DMS 273 treated with DMSO at 0.1 percent for 48 hours (cell line): ENCODE results near the gene ANTXR2.

Experiments used
- DNase-seq: peaks from one replicate; lab custom pipeline; 2025; lab: John Stamatoyannopoulos, UW

ANTXR2 gene

DNA sequence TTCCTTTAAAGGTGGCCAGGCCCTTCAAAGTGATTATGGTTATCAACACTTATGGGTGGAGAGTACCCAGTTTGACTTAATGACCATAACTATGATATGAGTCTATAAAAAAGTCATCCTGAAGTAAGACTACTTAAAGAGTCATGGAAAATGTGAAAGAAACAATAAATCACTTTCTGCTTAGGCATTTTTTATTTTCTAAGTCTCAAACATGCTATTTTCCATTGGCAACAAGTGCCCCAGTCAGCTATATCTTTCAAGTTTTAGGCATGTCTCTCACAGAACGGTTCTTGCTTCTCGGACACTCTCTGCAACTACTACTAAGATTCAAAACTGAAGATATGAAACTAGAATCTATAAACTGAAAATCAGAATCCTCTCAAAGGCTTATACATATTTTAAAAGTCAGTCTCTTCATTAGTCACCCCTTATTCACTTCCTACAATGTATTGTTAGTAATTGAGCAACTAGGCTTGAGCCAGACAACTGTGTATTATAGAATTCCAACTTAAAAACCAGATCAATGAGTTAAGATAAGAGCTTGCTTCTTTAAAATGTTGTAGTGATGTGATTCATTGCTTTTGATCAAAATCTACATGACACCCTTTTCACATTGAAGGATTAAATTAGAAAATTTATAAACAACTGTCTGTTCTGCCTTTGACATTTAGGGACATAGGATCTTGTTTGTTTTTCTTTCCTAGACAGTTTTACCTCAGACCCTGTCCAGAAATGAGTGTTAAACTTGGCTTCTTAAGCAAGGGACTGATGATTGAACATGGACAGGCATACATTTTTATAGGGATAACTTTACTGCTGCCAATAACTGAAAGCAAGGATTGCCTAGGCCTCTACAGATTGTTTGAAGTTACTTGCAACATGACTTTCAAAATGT lies 2.9 kb downstream of the ANTXR2 start:
- DNase-seq: no peak

GRCh38 chr4:80069108-80069836 lies 3.8 kb downstream of the ANTXR2 start:
- DNase-seq: no peak

- DNase-seq: no peak
Measured at GRCh38 chr4:80065601-80066000, 7.4 kb downstream of the ANTXR2 start.

- DNase-seq: no peak
Measured at GRCh38 chr4:80062527-80062926, 10.5 kb downstream of the ANTXR2 start.

DNA sequence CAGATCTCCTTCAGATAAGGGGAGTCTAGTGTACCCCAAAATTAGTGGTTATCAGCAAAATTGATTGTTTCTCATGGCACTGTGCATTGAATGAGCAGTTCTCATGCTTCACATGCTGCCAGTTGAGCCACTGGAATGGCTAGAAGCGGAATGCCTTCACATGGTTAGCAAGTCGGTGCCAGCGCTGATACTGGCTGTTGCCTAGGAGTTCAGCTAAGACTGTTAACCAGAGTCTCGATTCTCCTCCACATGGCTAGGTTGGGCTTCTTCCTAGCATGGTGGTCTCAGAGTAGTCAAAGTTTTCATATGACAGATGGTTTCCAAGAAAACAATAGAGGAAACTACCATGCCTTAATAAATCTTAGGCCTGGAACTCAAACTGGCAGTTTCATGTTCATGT lies 12.2 kb downstream of the ANTXR2 start:
- no peak for DNase-seq

DNA sequence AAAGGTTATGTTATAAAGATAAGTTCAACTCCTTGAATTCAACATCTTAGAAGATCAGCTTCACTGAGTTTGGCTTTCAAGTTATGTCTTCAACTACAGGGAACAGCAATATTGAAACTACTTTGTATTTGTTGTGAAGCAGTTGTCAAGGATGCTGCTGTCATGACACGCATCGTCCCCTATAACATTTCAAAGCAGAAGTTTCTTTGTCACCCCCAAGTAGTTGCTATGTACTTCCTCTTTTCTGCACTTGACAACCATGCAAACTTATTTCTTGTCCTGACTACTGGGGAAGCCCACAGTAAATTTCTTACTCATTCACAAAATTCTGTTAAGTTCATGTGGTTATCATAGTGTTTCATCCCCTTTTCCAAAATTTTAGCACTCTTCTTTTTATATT lies 14.3 kb downstream of the ANTXR2 start:
- DNase-seq: no peak

DNA sequence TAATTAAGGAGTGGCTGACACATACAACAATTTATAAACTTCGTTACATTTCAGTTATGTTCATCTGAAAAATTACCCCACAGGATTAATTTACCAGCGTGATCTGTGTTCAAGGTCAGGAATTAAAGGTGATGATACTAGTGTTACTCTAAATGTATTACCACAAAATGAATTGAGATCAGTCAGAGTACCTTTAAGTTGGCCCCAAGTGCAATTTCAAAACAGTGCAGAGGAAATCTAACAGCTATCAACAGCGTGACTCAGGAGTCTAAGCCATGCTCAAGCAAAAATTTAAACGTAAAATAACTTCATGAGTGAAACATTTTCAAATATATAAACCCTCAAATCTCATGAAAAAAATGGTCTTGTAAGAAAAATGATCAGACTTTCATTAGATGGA lies 18.7 kb downstream of the ANTXR2 start:
- no peak for DNase-seq

DNA sequence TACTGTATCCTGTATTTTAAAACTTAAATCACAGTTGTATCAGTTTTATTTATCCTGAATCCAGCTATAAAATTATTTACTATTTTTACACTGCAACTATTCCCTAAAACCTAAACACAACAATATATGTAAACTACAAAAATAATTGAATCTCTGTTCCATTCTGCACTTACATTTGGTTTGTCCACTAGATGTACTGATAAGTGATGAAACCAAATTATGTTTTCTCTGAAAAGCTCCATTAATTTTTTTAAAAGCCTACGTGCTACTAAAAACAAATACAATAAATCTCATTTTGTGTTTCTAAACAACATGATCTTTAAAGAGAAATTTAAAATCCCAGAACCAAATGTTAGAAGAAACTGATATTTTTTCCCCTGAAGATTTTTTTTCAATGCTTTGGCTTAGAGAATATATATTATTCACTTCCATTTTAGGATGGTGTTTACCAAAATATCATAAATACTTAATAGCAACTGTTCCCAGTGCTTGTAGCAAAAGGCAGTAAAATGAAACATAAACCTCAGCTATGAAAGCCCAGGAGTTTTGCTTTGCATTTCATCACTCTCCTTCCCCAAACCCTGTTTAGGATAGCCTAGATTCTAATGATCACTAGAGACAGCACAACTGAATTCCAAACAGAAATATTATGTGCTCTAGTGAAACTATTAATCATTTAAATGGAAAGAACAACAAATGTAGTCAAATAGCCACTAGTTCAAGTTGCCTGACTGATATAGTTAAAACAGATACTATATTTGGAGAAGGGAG lies 19.7 kb downstream of the ANTXR2 start:
- DNase-seq: no peak

- DNase-seq: no peak
Measured at GRCh38 chr4:80049813-80050534, 23.1 kb downstream of the ANTXR2 start.

GRCh38 chr4:80049402-80049801 lies 23.6 kb downstream of the ANTXR2 start:
- DNase-seq: no peak

- DNase-seq: no peak
Measured at GRCh38 chr4:80045786-80046185, 27.2 kb downstream of the ANTXR2 start.

GRCh38 chr4:80043541-80043940 lies 29.5 kb downstream of the ANTXR2 start:
- no peak for DNase-seq

- DNase-seq: no peak
Measured at GRCh38 chr4:80042821-80043220, 30.2 kb downstream of the ANTXR2 start.

DNA sequence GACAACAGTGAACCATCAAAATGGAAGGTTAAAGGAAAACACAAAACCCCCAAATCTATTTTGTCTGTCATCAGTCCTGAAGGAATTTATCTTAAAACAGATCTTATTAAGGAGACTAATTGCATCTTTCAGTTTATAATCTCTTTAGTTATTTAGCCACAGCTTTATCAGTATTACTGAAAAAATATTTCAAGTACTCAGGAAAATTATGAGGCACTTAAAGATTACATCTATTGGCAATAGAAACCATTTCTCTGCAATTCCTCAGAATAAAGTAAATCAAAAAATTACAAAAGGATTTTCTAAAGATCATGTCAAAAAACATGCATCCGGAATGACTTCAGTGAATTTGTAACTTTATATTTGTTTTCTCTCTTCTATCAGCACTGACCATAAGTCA lies 35.2 kb downstream of the ANTXR2 start:
- no peak for DNase-seq

- no peak for DNase-seq
Measured at GRCh38 chr4:80036949-80037685, 35.9 kb downstream of the ANTXR2 start.

DNA sequence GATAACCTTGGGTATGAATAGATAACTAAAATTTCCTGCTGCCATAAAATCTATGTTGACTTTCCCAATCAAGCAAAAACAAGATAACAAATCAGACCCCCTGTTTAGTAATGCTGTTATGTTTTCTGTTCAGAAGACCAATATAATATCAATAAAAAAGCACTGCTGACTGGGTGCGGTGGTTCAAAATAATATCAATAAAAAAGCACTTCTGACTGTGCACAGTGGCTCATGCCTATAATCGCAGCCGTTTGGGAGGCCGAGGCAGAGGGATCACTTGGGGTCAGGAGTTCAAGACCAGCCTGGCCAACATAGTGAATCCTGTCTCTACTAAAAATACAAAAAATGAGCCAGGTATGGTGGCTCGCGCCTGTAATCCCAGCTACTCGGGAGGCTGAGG lies 36.7 kb downstream of the ANTXR2 start:
- DNase-seq: no peak

- DNase-seq: no peak
Measured at GRCh38 chr4:80035336-80035735, 37.7 kb downstream of the ANTXR2 start.

DNA sequence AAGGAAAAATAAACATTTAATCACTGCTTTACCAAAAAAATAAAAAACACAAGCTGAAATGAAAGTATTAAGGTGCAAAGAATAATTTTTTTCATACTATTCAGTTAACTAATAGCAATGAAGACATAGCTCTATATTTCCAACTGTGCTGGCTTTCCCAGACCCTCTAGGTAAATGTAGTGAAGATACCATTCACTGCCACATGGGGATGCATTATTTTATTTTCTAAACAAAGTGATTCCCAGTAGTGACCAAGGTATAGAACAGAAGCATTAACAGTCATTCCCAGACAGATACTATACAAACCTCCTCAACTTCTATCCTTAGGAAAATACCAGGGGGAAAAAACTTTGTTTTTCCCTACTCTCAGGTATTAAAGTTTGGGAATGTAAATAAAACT lies 39.4 kb downstream of the ANTXR2 start:
- DNase-seq: no peak

- DNase-seq: no peak
Measured at GRCh38 chr4:80029364-80029763, 43.7 kb downstream of the ANTXR2 start.

DNA sequence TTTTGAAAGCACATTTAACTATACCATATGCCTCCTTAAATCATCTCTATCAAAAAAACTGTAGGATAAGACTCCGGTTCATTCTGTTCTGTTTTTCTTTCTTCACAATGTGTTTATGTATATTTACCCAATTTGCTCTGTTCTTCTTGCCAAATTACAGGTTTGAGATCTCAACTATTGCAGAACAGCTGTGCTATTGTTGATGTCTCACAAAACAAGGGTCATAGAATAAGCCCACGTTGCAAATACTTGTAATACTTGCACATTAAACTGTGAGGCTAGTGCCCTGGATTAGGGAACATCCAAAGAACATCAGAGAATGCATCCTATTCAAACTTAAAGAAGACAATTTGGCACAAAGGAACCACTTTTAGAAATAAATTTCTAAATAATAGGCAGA lies 45.4 kb downstream of the ANTXR2 start:
- DNase-seq: no peak

- DNase-seq: no peak
Measured at GRCh38 chr4:80026100-80026499, 46.9 kb downstream of the ANTXR2 start.
